Activated CD4-positive, alpha-beta T cell treated with anti-CD3 and anti-CD28 coated beads for 1 hour (primary cell): ENCODE measurements around the gene FUT1.
A peak's percentile ranks its signal among the peaks of the same experiment; 100 is the strongest.
"Not testable (repeated sequence)": the region's sequence is repeated elsewhere in the genome, so short reads cannot be mapped to it uniquely, and the experiment has no call there.

ENCODE experiments used
- DNase-seq: peaks from one replicate; pipeline ENCODE4 v3.0.0-alpha.2; 2020

FUT1 gene

GRCh38 chr19:48752496-48753365 lies at the start of gene FUT1:
FUT1 (minus strand) TSS chr19:48752641; CDS start chr19:48751281, 1,360 bp downstream.
- DNase-seq: no peak

DNA sequence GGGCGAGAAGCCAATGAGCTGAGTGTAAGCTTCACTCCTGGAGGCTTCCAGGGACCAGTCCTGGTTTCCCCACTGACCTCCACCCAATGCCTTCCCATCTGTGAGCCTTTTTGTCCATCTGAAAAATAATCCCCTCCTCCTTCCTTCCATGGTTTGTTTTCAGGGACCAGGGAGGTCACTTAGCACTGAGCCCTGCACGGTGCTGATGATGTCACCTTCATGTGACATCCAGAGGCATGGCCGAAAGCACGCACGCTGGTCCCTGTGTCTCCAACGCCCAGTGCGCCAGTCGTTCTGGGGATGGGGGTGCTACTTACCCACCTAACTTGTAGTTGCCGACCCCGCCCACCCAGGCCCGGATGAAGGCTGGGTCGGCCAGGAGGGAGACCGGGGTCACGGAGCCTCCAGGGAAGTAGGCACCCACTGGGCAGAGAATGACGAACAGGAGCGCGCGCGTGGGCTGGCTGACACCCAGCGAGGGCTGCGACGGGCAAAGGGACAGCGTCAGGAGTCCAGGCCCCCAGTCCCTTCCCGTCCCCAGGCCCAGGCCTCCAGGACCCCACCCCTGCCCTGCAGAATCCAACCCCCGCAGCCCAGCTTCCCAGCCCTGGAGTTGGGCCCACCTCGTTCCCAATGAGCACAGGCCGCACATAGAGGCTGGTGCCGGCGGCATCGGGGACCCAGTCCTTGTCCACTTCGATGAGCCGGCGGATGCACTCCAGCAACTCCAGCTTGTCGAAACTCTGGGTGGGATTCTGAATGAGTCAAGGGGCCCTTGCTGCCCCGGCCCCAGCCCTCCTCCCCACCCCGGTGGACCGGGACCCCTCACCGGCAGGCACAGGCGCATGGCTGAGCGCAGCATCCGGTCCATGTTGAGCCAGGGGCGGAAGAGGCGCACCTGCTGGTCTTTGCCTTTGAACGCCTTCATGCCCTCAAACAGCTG lies 47.2 kb upstream of the FUT1 start:
- DNase-seq: no peak

- DNase-seq: no peak
Measured at GRCh38 chr19:48798937-48799336, 46.5 kb upstream of the FUT1 start.

GRCh38 chr19:48797103-48797502 lies 44.7 kb upstream of the FUT1 start:
- DNase-seq: no peak

DNA sequence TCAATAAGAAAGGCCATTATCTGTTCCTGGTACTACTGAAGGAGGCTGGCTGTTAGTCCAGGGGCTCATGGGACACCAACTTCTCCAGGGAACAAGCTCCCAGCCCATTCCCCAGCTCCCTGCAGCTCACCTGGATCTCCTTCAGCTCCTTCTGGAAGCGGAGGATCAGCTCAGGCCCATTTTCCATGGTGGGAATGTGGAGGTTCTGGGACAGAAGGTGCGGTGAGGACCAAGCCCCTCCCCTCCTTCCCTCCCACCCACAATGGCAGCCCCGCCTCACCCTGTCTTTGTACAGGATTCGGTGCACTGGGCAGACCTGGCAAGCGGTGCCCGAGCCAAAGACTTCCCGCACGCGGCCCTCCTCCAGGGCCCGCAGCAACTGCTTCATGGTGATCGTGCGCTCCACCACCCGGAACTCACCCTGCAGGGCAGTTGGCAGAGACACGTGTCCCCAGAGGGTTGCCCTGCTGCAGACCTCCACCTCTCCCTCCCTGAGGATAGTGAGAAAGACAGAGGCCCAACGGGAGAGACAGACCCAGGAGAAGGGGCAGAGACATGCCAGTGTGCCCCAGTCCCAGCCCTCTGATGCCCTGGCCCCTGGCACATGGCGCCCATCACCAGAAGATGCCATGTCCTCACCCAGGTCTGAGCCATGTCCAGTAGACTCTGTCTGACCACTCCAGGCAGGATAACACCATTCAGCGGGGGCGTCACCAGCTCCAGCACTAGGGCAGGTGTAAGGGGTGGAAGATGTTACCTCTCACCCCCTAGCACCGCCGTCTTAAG lies 44.0 kb upstream of the FUT1 start:
- no peak for DNase-seq

DNA sequence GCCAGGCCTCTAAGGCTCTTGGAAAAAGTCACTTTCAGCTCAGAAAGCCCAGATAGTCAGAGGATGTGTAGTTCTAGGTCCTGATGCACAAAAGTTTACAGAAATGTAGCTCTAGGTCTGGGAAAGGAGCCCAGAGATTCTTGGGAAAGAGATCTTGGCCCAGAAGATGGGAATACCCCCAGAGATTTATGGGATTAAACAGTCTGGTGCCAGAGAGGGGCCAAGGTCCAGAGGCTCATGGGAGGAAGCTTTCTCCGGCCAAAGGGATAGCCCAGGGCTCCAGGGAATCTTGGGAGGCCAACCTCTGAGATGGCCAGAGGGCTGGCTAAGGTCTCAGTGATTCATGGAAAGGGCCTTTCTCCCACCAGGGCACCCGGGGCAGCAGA lies 43.2 kb upstream of the FUT1 start:
- no peak for DNase-seq

- DNase-seq: peak; percentile 73
Measured at GRCh38 chr19:48795055-48795684, 42.7 kb upstream of the FUT1 start.

- no peak for DNase-seq
Measured at GRCh38 chr19:48794291-48794690, 41.9 kb upstream of the FUT1 start.

DNA sequence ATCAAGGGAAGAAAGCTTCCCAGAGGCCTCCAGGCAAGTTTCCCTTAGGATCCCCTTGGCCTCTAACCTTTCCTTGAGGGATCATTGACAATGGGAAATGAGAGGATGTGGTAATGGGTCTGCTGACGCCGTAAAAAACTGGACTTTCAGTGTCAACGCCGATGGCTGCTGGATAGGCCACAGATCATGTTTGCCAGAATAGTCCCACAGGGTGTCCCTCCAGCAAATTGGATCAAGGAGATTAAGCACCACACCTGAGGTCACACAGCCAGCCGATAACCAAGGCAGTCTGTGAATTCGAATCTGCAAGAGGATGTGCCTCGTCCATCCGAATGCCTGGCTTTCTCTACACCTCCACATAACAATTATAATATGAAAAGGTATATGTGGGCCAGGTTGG lies 40.8 kb upstream of the FUT1 start:
- DNase-seq: no peak

- not testable (repeated sequence) for DNase-seq
Measured at GRCh38 chr19:48787331-48787730, 34.9 kb upstream of the FUT1 start.

GRCh38 chr19:48786422-48786821 lies 34.0 kb upstream of the FUT1 start:
- not testable (repeated sequence) for DNase-seq

DNA sequence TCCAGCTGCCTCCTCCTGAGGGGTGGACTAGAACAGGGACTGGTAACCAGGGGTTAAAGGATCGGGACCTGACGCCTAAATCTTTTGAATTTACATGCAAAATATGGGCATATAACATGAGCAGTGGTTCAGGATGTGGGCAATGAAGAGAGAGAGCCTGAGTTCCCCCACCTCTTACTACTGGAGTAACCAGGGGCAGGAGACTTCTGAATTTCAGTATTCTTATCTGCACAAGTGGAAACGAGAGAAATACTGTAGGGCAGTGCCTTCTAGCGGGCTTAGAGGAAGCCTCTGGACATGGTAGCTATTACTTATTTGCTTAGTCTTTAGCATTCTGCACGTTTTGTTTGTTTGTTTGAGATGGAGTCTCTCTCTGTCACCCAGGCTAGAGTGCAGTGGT lies 32.1 kb upstream of the FUT1 start:
- DNase-seq: no peak

DNA sequence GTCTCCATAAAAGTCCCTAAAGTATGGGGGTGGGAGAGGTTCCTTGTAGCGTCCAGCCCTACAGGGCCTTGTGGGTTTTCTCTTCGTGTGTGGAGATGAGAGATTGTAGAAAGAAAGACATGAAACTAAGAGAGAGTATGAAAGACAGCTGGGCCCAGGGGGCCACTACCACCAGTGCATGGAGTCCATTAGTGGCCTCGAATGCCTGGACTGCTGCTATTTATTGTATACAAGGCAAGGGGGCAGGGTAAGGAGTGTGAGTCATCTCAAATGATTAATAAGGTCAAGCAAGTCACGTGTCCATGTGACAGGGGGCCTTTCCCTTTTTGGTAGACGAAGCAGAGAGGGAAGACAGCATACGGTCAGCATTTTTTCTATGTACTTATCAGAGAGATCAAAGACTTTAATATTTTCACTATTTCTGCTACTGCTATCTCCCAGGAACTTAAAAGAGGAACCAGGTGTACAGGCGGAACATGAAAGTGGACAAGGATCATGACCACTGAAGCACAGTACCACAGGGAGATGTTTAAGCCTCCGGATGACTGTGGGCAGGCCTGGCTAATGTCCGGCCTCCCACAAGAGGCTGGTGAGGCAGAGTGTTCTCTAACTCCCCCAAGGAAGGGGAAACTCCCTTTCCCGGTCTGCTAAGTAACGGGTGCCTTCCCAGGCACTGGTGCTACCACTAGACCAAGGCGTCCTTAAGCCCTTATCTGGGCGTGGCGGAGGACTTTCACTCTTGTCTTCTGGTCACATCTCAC lies 28.4 kb upstream of the FUT1 start:
- no peak for DNase-seq

GRCh38 chr19:48779636-48780035 lies 27.2 kb upstream of the FUT1 start:
- DNase-seq: no peak

GRCh38 chr19:48777720-48778119 lies 25.3 kb upstream of the FUT1 start:
- no peak for DNase-seq

GRCh38 chr19:48777139-48777538 lies 24.7 kb upstream of the FUT1 start:
- DNase-seq: no peak

GRCh38 chr19:48772503-48772953 lies 20.1 kb upstream of the FUT1 start:
- no peak for DNase-seq

GRCh38 chr19:48770734-48771472 lies 18.5 kb upstream of the FUT1 start:
- DNase-seq: no peak

DNA sequence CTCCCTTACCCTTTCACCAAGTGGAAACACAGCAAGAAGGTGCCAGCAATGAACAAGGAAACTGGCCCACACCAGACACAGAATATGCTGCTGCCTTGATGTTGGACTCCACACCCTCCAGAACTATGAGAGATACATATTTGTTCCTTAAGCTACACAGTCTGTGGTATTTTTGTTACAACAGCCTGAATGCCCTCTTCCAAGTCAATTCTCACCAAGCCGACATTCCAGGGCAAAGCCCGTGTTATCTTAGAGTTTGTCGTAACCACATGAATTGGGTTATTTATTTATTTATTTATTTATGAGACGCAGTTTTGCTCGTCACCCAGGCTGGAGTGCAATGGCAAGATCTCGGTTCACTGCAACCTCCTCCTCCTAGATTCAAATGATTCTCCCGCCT lies 17.8 kb upstream of the FUT1 start:
- DNase-seq: no peak

DNA sequence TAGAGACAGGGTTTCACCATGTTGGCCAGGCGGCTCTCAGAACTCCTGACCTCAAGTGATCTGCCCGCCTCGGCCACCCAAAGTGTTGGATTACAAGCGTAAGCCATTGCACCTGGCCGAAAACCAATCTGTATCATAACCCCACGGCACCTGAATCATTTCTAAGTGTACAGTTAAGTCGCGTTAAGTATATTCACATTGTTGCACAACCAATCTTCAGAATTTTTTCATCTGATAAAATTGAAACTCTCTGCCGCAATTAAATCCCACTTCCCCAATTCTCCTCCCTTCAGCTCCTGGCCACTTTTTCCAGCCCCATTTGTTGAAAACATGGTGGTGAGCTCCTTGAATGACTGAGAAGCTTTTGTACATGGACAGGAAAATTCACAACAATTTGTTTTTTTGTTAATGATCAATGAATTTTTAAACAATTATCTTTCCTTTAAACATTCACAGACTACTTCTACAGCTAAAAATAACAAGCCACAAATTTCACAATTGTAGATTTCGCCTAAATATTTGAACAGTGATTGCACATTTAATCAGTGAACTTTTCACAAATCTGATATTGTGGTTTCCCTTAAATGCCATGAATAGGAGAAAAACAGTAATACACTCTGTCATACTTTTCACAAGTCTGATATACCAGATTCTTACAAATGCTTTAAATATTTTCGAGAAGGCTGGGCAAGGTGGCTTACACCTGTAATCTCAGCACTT lies 16.7 kb upstream of the FUT1 start:
- no peak for DNase-seq
